Fibroblast of pulmonary artery (primary cell): ENCODE data around the gene NSD2.

Experiments
- DNase-seq: peaks from one replicate; pipeline ENCODE4 v3.0.0-alpha.2; 2010; ENCODE audit warnings: low read depth
- H3K4me3 ChIP-seq: replicated peaks from 2 replicates; pipeline ENCODE4 v1.5.1; 2011; ENCODE audit warnings: low read depth, mild to moderate bottlenecking, control low read depth, low read length, moderate library complexity
- TF ChIP-seq, protein P1 (sequence below): IDR thresholded peaks from 2 replicates; pipeline ENCODE4 v1.5.1; 2011; ENCODE audit warnings: mild to moderate bottlenecking, control low read depth, low read length, inconsistent platforms; ENCODE audit errors: missing control alignments

The NSD2 gene

DNA sequence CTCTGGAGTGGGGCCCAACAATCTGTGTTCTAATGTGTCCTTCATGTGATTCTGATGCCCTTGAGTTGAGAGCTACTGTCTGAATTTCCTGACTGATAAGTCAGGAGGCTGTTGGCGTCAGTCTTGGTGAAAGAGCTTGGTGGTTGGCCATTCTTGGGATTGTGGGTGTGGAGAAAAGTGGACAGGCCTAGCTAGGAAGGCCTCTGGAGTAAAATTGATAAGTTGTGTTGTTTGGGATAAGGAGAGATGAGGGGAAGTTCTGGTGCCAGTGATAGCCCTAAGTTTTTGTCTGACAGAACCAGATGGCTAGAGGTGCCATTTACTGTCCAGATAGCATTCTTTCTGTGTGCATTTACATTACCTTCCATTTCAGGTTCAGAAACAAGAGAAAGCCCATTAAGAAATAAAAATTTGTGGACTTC lies 11.7 kb downstream of the NSD2 start:
- TF ChIP-seq, protein P1, sequence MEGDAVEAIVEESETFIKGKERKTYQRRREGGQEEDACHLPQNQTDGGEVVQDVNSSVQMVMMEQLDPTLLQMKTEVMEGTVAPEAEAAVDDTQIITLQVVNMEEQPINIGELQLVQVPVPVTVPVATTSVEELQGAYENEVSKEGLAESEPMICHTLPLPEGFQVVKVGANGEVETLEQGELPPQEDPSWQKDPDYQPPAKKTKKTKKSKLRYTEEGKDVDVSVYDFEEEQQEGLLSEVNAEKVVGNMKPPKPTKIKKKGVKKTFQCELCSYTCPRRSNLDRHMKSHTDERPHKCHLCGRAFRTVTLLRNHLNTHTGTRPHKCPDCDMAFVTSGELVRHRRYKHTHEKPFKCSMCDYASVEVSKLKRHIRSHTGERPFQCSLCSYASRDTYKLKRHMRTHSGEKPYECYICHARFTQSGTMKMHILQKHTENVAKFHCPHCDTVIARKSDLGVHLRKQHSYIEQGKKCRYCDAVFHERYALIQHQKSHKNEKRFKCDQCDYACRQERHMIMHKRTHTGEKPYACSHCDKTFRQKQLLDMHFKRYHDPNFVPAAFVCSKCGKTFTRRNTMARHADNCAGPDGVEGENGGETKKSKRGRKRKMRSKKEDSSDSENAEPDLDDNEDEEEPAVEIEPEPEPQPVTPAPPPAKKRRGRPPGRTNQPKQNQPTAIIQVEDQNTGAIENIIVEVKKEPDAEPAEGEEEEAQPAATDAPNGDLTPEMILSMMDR = no peak
- no peak for DNase-seq
- H3K4me3 ChIP-seq = no peak overlapping the region

DNA sequence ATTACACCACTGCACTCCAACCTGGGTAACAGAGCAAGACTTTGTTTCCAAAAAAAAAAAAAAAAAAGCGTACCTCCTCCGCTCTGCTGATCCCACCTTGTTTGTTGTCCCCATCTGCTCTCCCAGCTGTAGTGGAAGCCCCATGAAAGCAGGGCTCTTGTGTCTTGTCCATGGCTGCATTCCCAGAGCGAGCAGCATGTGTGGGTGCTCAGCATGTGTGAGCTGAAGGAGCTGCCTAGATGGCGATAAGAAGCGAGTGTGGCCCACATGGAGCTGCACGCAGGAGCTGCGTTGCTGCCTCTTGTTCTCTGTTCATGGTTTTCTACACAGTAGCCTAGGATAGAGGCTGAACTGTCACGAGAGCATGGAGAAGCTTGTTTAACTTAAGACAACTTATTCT lies 12.4 kb downstream of the NSD2 start:
- H3K4me3 ChIP-seq = no peak overlapping the region
- no peak for DNase-seq
- TF ChIP-seq, protein P1 = no peak

DNA sequence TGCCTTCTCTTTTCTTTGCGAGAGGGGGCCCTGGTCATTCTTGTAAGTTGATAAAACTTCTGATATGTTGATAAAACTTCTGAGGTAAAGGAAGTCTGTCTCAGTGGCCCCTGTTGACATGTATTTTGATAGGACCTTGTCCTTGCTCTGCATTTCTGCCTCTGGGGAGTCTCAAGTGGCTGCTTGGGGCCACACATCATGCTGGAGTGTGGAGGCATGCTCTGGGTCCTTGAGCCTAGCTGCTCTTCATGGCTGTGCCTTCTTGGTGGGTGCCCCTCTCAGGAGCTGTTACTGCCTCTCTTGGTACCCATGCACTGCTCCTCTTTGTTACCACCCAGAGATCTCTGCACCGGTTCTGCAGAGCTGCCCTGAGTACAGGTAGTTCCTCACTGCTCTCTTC lies 14.2 kb downstream of the NSD2 start:
- TF ChIP-seq, protein P1 = no peak
- no peak overlapping the region for H3K4me3 ChIP-seq
- DNase-seq = no peak

DNA sequence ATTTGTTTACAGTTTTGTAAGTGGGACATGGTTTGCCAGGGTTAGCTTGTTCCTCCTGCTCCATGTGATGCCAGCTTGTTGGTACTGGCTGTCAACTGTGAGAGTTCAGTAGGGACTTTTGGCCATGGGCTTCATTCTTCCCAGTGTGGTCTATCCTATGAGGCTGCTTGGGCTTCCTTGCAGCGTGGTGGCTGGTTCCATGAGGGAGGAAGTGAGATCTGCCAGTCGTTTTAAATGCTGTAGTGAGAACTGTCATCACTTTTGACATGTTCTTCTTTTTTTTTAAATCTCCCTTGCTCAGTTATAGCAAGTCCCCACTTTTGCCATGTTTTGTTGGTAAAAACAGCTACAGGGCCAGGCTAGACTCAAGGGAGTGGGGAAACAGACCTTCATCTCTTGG lies 15.9 kb downstream of the NSD2 start:
- H3K4me3 ChIP-seq = no peak overlapping the region
- TF ChIP-seq, protein P1 = no peak

DNA sequence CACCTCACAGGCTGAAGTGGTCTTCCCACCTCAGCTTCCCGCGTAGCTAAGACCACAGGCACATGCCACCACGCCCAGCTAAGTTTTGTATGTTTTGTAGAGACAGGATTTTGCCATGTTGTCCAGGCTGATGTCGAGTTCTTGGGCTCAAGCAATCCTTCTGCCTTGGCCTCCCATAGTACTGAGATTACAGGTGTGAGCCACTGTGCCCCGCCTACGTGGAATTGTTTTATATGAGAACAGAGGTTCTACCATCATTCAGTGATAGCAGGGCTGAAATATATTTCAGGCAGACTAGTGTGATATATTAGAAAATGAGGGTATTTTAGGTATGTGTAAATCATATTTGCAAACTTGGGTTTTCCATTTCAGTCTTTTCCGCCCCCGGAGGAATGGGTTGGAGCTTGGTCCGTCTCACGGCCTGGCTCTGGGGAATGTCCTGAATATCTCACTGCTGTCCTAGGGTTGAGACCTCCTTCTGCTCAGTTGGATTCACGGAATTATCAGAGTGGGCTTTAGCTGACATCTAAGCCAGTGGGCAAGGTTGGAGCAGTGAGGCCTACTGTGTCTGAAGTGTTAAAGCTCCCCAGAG lies 19.9 kb downstream of the NSD2 start:
- H3K4me3 ChIP-seq = no peak overlapping the region
- TF ChIP-seq, protein P1 = no peak

More for the DNA sequence above, 15.9 kb downstream of the NSD2 start:
- no peak for DNase-seq

DNA sequence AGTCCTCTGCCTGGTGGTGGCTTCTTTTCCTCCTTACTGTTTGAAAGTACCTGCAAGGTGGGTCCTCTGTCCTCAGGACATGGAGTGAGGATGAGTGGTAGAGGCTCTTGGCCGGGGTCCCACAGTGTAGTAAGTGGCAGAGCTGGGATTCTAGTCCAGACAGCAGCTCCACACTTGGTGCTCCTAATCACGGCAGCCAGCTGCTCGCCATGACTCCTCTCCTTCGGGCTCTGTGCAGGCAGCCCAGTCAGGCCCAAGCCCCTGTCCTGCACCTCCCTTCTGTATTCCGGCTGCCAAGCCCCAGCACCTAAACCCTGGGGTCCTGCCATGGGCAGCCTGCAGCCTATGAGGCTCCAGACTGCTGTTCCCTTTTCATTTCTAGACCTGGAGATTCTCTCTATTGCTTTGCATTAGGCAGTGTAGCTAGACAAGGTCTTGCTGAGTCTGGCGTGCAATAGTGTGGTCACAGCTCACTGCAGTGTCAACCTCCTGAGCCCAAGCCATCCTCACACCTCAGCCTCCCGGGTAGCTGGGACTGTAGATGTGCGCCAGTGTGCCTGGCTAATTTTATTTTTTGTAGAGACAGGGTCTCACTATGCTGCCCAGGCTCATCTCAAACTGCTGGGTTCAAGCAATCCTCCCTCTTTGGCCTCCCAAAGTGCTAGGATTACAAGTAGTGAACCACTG lies 24.9 kb downstream of the NSD2 start:
- no peak for DNase-seq
- TF ChIP-seq, protein P1 = no peak
- H3K4me3 ChIP-seq = no peak overlapping the region

More for the DNA sequence above, 19.9 kb downstream of the NSD2 start:
- DNase-seq = no peak

DNA sequence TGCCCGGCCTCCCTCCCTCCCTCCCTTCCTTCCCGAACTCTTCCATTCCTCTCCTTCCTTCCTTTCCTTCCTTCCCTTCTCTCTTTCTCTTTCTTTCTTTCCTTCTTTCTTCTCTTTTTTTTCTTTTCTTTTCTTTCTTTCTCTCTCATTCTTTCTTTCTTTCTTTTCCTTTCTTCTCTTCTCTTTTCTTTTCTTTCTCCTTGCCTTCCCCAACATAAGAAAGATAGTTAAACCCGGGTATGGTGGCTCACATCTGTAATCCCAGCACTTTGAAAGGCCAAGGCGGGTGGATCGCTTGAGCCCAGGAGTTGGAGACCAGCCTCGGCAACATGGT lies 25.4 kb downstream of the NSD2 start:
- TF ChIP-seq, protein P1 = no peak
- no peak for DNase-seq

More for the DNA sequence above, 25.4 kb downstream of the NSD2 start:
- H3K4me3 ChIP-seq = no peak overlapping the region
